ENCODE data around the gene CLDN6.

The CLDN6 gene

GRCh38 chr16:3051009-3051408, 33.0 kb upstream of the CLDN6 start:
- DNase-seq: peak; percentile 64

DNA sequence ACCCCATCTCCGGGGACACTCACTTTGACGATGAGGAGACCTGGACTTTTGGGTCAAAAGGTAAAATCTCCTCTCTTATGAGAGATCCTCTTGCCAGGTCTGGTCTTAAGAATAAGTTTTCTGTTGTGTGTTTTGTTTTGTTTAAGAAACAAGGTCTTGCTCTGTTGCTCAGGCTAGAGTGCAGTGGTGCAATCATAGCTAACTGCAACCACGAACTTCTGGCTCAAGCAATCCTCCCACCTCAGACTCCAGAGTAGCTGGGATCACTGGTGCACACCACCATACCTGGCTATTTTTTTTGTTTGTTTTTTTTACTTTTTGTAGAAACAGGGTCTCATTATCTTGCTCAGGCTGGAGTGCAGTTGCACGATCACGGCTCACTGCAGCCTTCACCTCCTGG, 32.5 kb upstream of the CLDN6 start:
- no peak for DNase-seq

- no peak for DNase-seq
Observed at GRCh38 chr16:3049921-3050481, 32.0 kb upstream of the CLDN6 start.

DNA sequence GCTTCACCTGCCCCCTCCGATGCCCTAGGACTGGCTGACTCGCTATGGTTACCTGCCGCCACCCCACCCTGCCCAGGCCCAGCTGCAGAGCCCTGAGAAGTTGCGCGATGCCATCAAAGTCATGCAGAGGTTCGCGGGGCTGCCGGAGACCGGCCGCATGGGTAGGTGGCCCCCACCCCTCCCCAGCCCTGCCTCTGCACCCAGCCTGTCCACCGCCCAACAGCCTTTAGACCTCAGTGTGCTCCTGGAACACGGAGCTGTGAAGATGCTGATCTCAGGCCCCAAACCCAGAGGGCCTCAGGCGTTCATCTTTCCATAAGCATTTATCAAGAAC, 29.4 kb upstream of the CLDN6 start:
- DNase-seq: no peak

GRCh38 chr16:3046641-3047386, 28.8 kb upstream of the CLDN6 start:
- no peak for DNase-seq

GRCh38 chr16:3045758-3046640, 28.0 kb upstream of the CLDN6 start, which contains the start of gene MMP25:
TSS of gene MMP25 (plus strand) at chr16:3046561. CDS start at chr16:3046918, 357 bp downstream.
- peak; percentile 41 for DNase-seq

GRCh38 chr16:3044708-3045107, 26.7 kb upstream of the CLDN6 start:
- no peak for DNase-seq

DNA sequence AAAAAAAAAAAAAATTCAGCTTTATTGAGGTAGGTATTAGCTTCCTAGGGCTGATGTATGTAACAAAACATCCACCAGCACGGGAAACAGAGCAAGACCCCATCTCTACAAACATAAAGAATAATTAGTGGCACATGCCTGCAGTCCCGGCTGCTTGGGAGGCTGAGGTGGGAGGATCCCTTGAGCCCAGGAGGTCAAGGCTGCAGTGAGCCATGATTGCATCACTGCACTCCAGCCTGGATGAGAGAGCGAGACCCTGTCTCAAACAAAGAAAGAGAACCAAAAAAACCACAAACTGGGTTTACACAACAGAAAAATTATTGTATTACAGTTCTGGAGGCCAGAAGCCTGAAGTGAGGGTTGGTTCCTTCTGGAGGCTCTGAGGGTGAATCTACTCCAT, 24.4 kb upstream of the CLDN6 start:
- DNase-seq: no peak

DNA sequence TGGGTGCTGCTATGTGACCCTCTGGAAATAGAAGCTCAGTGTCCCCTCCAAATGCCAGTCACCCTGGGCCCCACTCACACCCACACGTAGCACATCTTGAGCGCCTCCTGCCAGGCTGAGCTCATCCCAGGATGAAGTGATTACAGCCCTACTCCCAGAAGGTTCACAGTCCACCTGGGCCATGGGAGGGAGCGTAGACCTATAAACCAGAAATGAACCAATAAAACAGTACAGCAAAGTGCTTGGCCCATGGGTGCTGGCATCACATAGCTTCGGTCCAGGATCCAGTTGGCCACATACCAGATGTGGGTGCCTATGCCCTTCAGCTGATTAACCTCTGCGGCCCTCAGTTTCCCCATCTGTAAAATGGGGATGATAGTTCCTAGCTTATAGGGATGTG, 20.9 kb upstream of the CLDN6 start:
- DNase-seq: no peak

GRCh38 chr16:3038256-3038655, 20.3 kb upstream of the CLDN6 start:
- peak; percentile 62 for DNase-seq

- DNase-seq: peak; percentile 85
Observed at GRCh38 chr16:3036726-3037315, 18.8 kb upstream of the CLDN6 start, which contains the start of gene BICDL2. TSS of gene BICDL2 (minus strand) at chr16:3036944. CDS start at chr16:3035496, 1,448 bp downstream.

DNA sequence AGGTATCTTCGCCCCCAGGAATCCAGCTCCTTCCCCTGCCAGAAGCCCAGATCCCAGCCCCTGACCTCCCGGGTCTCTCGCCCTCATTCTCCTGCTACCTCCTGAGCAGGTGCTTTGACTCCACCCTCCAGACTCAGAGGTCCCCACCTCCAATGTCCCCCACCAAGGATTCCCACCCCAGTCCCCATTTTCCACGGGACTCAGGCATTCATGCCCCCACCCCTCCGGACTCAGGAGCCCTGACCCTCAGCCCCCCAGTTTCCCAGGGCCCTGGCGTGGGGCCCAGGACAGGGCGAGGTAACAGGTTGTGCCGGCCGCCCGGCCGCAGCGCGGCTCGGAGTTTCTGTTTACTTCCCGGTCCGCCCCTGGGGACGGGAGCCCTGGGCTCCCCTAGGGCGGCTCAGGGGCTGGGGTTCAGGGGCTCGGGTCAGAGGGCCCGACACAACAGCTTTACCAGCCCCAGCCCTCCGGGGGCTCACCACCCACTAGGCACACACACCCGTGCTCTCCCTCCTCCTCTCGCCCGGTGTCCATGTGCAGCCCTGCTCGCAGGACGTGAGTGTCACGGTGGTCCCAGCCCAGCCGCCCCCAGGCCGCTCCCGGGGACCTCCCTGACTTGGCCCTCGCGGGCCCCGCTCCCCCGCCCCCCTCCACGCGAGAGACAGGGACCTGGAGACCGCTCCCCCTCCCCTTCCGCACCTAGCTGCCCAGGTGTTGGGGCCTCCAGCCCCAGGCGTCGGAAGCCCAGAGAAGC, 18.2 kb upstream of the CLDN6 start:
- DNase-seq: peak; percentile 53

DNA sequence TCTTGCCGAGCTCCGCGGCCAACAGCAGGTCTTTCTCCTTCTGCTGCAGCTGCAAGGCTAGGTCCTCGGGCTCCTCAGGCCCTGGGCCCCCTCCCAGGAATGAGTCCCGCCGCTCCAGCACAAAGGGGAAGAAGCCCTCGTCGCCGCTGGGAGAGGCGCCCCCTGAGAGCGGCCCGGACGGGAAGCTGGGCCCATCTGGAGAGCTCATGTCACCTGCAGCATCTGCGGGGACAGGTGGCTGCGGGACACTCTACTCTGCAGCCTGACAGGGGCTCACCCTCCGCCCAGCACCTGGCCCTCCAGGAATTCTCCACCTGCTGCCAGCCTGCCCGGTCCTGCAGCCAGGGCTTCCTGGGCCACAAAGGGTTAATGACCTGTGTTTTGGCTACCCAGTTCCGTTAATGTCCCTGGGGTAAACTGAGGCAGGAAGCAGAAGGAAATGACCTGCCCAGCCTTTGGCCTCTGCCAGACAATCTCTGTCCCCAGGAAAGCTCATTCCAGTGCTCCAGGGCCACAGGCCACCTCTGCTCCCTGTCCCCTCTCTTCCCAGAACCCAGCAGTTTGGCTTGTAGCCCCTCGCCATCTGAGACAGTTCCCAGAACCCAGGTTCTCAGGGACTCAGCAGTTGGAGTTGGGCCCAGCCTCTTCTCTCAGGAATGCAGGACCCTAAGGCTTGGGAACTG, 17.4 kb upstream of the CLDN6 start:
- no peak for DNase-seq

DNA sequence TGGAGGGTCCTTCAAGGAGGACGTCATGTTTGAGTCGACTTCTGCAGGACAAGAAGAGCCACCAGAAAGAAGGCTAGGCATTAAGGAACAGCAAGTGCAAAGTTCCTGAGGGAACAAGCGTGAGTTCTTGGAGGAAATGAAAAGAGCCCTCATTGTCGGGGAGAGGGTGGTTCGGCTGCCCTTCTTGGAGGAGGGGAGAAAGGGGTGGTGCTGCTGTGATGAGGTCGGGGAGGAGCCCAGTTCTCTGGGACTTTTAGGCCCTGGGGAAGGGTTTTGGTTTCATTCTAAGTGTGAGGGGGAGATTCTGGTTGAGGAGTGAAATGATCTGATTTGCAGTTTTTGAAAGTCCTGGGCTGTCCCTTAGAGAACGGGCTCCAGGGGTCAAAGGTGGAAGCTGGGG, 14.6 kb upstream of the CLDN6 start:
- no peak for DNase-seq

DNA sequence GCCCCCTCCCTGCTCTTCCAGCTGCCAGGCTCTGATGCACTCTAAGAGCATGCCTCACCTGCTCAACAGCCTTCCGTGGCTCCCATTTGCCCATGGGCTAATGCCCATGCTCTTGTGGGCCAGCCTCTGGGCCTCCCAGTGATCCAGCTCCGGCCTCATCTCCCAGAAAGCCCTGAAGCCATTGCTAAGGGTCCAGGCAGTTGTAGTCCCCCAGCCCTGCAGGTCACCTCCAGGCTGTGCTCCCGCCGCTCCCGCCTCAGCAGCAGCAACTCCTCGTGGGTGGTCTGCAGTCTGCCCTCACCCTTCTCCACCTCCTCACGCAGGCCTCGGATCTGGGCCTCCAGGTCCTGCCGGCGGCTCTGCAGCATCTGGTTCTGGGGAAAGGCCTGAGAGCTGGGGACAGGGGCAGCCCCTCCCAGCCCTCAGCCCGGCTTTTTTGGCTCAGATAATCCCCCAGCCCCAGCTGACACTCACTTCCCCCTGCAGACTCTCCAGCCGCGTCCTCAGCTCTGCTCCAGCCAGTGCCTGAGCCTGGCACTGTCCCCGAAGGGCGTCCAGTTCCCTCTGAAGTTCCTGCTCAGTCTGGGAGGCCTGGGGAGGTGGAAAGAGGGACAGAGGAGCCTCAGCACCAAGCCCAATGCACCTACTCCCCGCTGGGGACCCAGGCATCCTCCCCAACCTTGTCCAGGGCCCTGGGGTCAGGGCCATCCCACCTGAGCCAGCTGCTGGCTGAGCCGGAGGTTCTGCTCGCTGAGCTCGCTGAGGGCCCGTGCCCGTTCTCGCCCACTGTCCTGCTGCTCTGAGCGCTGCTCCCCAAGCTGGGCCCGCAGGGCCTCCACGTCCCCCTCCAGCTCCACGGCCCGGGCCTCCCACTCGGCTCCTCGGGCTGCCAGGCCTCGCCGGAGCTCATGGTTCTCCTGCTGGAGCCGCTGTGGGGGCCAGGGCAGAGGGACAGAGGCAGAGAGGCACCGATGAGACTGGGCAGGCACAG, 12.5 kb upstream of the CLDN6 start:
- DNase-seq: no peak

DNA sequence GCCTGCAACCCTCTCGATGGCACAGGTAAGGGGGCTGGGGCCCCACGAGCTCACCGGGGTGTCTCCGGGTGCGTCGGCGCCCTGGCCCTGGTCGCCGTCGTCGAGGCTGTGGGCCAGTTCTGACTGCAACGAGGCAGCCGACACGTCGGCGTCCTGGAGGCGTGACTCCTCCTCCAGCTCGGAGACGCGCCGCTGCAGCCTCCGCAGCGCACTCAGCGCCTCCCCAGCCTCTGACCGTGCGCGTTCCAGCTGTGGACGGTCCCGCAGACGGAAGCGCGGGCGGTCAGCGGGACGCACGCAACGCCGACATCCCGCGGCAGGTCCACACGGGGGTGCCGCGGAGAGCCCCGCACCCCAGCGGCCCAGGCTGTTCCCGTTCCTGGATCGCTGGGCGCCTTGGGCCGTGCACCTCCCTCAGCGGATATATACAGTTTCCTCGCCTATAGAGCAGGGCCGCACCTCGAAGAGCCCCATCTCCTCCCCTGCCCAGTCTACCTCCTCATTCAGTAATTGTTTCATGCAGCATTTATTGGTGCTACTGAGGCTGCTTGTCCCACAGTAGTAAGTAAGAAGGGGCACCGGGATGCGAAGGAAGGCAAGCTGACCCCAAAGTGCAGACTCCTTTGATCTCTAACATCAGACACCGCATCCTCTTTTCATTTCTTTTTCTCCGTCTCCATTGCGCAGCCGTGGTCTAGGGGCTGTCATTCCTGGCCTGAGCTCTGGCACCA, 11.7 kb upstream of the CLDN6 start:
- no peak for DNase-seq

- DNase-seq: no peak
Observed at GRCh38 chr16:3028716-3029319, 10.8 kb upstream of the CLDN6 start.

DNA sequence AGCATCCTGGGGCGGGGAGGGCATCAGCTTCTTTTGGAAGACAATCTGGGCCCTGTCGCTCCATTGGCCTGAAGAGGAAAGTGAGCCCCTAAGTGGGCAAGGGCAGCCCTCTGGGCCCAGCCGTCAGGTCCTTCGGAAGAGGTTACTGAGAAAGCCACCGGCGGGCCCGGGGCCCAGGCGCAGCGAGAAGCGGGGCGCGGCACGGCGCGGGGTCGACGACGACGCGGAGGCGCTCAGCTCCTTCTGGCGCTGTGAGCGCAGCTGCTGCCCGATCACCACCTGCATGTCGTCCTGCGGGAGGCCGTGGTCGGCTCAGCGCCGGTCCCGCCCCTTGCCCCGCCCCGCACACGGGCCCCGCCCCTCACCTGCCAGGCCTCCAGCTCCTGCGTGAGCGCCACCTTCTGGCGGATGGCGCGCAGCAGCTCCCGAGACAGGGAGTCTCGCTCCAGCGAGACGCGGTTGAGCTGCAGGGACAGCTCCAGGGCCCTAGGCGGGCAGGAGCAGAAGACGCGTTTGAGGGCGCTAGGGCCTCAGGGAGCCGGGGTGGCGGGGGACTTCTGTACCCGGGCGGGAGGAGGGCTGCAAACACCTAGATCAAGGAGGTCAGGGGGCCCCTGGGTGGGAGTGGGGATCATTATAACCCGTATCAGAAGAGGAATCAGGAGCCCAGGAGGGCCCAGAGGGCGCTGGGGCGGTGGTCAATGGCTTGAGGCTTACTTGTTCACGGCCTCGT, 10.2 kb upstream of the CLDN6 start:
- DNase-seq: peak; percentile 93

GRCh38 chr16:3027489-3027795, 9.5 kb upstream of the CLDN6 start:
- no peak for DNase-seq

All from NCI-H146 (cell line).